PFSK-1 (cell line): ENCODE data around the gene SHPK.

Experiments
- FOXP2 ChIP-seq: optimal IDR thresholded peaks from 2 replicates; pipeline ENCODE3; 2011; ENCODE audit warnings: borderline replicate concordance, control low read depth, inconsistent platforms; ENCODE audit not compliant: insufficient read depth; ENCODE audit errors: extremely low read length, extremely low read depth
- POLR2AphosphoS5 ChIP-seq: IDR thresholded peaks from 2 replicates; pipeline ENCODE4 v1.6.1; 2012; ENCODE audit warnings: low read depth, mild to moderate bottlenecking, control low read depth, low read length, moderate library complexity
- REST ChIP-seq, 2 experiments: IDR thresholded peaks; 2 replicates each; pipeline versions ENCODE4 v1.6.1 to v1.8.0; 2011 to 2012; ENCODE audit warnings: low read depth in 2 of 2, low read length in 2 of 2, control low read depth in 1 of 2, inconsistent platforms in 1 of 2, mild to moderate bottlenecking in 1 of 2, moderate library complexity in 1 of 2; ENCODE audit not compliant: insufficient read depth in 1 of 2
- SIN3A ChIP-seq: IDR thresholded peaks from 2 replicates; pipeline ENCODE4 v1.6.1; 2012; ENCODE audit warnings: mild to moderate bottlenecking, low read length, moderate library complexity, borderline replicate concordance; ENCODE audit not compliant: insufficient read depth
- TAF1 ChIP-seq: IDR thresholded peaks from 2 replicates; pipeline ENCODE4 v1.6.1; 2012; ENCODE audit warnings: low read length, control low read depth, borderline replicate concordance; ENCODE audit not compliant: insufficient read depth

The SHPK gene

GRCh38 chr17:3594976-3595375, 41.1 kb downstream of the SHPK start:
- TF ChIP-seq FOXP2 (no peak), SIN3A (no peak), TAF1 (no peak), POLR2AphosphoS5 (no peak), REST (IDR thresholded peaks at IDR 0.05; ENCODE audit: insufficient read depth in 1 of 2, low read depth in 2 of 2, low read length in 2 of 2) (no peak)

- no peak for TF ChIP-seq FOXP2
- TF ChIP-seq POLR2AphosphoS5 = no peak
- TF ChIP-seq REST (IDR thresholded peaks at IDR 0.05; ENCODE audit: insufficient read depth in 1 of 2, low read depth in 2 of 2, low read length in 2 of 2) = no peak
Measured at GRCh38 chr17:3594051-3594800, 41.8 kb downstream of the SHPK start.

GRCh38 chr17:3593384-3593783, 42.7 kb downstream of the SHPK start:
- no peak for TF ChIP-seq REST (IDR thresholded peaks at IDR 0.05; ENCODE audit: insufficient read depth in 1 of 2, low read depth in 2 of 2, low read length in 2 of 2)
- TF ChIP-seq TAF1 = no peak
- TF ChIP-seq POLR2AphosphoS5 = no peak
- no peak for TF ChIP-seq SIN3A
- no peak for TF ChIP-seq FOXP2

- TF ChIP-seq SIN3A (no peak), TAF1 (no peak), FOXP2 (no peak), POLR2AphosphoS5 (no peak)
Measured at GRCh38 chr17:3592216-3592860, 43.7 kb downstream of the SHPK start.

- TF ChIP-seq FOXP2 (no peak), TAF1 (no peak), POLR2AphosphoS5 (no peak), REST (IDR thresholded peaks at IDR 0.05; ENCODE audit: insufficient read depth in 1 of 2, low read depth in 2 of 2, low read length in 2 of 2) (no peak), SIN3A (no peak)
Measured at GRCh38 chr17:3590768-3591167, 45.3 kb downstream of the SHPK start.
